Prostate gland (tissue), 2 donors: ENCODE measurements around the gene ERN1. TPM values are rescaled to one million over a fixed set of nuclear protein-coding genes. Genes with fewer than 3 reads are reported as not detected.

ENCODE experiments used
- DNase-seq: peaks from one replicate; pipeline ENCODE4 v3.0.0-alpha.2; 2019; ENCODE audit warnings: low spot score
- H3K27ac ChIP-seq, 2 donors: fragments of 200-600 bp; sonication (generic); 2 replicates each; pipeline ENCODE4 v1.5.1; 2017 to 2019
- H3K27me3 ChIP-seq: fragments of 200-600 bp; sonication (generic); replicated peaks from 2 replicates; pipeline ENCODE4 v1.5.1; 2019; ENCODE audit not compliant: insufficient read depth
- H3K36me3 ChIP-seq, 2 donors: fragments of 200-600 bp; sonication (generic); 1 replicate in 1 of 2; 2 replicates in 1 of 2; pipeline versions ENCODE4 v1.5.1 to v1.8.1; 2017 to 2019
- H3K4me1 ChIP-seq: fragments of 200-600 bp; sonication (generic); replicated peaks from 2 replicates; pipeline ENCODE4 v1.5.1; 2019
- H3K4me3 ChIP-seq, 2 donors: fragments of 200-600 bp; sonication (generic); 2 replicates each; pipeline ENCODE4 v1.5.1; 2017 to 2019
- H3K9me3 ChIP-seq: fragments of 200-600 bp; sonication (generic); 2 replicates; pipeline ENCODE4 v1.5.1; 2017
- POLR2A ChIP-seq: fragments of 450-650 bp; IDR thresholded peaks from one replicate; pipeline ENCODE4 v1.6.1; 2016; ENCODE audit warnings: antibody characterized with exemption, mild to moderate bottlenecking
- POLR2AphosphoS5 ChIP-seq: sonication (generic); formaldehyde crosslinking; IDR thresholded peaks from one replicate; pipeline ENCODE4 v1.6.1; 2017; ENCODE audit warnings: antibody characterized with exemption
- WGBS: methylation state at CpG from one replicate; pipeline ENCODE4 v1.1.5; 2018; 5-methylcytosine and 5-hydroxymethylcytosine counted together
- intact Hi-C: fragments of 100-400 bp; cut with DNase I; formaldehyde crosslinking; loops from one replicate; pipeline ENCODE4 v1.14.2; 2022
- total RNA-seq, 2 donors: library from RNA; depleted of rRNA; stranded (reverse); fragments of >200 nt; gene quantifications; one replicate each; pipeline ENCODE4 v1.1.0, GENCODE V29; 2016
- TF ChIP-seq, protein P1 (sequence below), 4 experiments: fragments of 200-600 bp in 2 of 4; fragments of 450-650 bp in 2 of 4; sonication (generic) in 2 of 4; IDR thresholded peaks; 1 replicate in 3 of 4; 2 replicates in 1 of 4; pipeline ENCODE4 v1.5.1; 2016 to 2019; ENCODE audit warnings: antibody characterized with exemption in 4 of 4, mild to moderate bottlenecking in 2 of 4, moderate library complexity in 2 of 4

The ERN1 gene
- total RNA-seq, 2 donors from 2014 or later: 14.4 to 21.4 TPM

DNA sequence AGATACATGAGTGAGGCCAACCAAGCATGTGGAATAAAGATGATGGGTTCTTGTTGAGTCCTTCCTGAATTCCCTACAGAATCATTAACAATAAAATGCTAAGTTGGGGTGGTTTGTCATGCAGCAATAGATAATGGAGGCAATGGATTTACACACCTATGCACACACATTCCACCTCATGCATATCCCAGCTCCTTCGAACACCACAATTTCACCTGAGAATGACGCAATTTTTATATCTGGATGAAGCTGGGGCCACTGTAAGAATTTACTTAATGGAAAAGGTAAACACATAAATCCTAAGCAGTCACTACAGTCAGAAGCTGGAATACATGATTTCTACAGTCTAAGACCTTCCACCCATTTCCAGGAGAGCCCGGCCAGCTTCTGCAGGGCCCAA is 59.7 kb downstream of the ERN1 start:
- 94% methylated on average over 3 of the region's 3 CpGs for WGBS
- Histone ChIP-seq H3K9me3 (no peaks in the 10 kb centered on the region), H3K36me3 (peaks cover 7 to 12% of the 10 kb centered on the region in 2 donors), H3K4me3 (no peak overlapping the region), H3K4me1 (peaks cover 3% of the 10 kb centered on the region), H3K27me3 (no peaks in the 10 kb centered on the region), H3K27ac (no peak overlapping the region)
- TF ChIP-seq POLR2AphosphoS5: no peak
- TF ChIP-seq, protein P1, sequence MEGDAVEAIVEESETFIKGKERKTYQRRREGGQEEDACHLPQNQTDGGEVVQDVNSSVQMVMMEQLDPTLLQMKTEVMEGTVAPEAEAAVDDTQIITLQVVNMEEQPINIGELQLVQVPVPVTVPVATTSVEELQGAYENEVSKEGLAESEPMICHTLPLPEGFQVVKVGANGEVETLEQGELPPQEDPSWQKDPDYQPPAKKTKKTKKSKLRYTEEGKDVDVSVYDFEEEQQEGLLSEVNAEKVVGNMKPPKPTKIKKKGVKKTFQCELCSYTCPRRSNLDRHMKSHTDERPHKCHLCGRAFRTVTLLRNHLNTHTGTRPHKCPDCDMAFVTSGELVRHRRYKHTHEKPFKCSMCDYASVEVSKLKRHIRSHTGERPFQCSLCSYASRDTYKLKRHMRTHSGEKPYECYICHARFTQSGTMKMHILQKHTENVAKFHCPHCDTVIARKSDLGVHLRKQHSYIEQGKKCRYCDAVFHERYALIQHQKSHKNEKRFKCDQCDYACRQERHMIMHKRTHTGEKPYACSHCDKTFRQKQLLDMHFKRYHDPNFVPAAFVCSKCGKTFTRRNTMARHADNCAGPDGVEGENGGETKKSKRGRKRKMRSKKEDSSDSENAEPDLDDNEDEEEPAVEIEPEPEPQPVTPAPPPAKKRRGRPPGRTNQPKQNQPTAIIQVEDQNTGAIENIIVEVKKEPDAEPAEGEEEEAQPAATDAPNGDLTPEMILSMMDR (IDR thresholded peaks at IDR 0.05): no peak
- no peak for TF ChIP-seq POLR2A
- intact Hi-C loops: no loop called here
- DNase-seq: no peak

DNA sequence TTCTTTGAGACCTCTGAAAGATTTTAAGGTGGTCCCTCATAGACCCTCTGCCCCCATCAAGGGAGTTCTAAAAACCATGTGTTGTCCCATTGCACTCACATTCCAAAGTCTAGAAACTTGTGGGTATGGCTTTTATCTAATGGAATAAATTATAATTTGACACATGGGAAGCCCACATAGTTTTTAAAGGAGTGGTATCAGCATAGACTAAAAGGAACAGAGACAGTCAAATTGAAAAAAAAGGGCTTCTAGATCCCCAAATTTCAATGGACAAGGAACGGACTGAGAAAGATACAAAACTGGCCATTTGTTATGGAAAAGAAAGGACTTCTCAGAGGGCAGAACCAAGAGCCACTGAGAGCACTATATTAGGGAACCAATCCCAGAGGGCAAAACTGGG is 60.8 kb downstream of the ERN1 start:
- H3K36me3 ChIP-seq: peaks cover 7 to 12% of the 10 kb centered on the region in 2 donors
- intact Hi-C loops: no loop called here
- H3K27ac ChIP-seq: no peak overlapping the region
- no peak for DNase-seq
- H3K4me1 ChIP-seq: peaks cover 6% of the 10 kb centered on the region
- H3K9me3 ChIP-seq: no peaks in the 10 kb centered on the region
- H3K27me3 ChIP-seq: no peaks in the 10 kb centered on the region
- TF ChIP-seq POLR2A (no peak), POLR2AphosphoS5 (no peak)
- TF ChIP-seq, protein P1 (IDR thresholded peaks at IDR 0.05): no peak
- WGBS: 100% methylated on average over 1 of the region's 1 CpG
- H3K4me3 ChIP-seq: no peak overlapping the region

DNA sequence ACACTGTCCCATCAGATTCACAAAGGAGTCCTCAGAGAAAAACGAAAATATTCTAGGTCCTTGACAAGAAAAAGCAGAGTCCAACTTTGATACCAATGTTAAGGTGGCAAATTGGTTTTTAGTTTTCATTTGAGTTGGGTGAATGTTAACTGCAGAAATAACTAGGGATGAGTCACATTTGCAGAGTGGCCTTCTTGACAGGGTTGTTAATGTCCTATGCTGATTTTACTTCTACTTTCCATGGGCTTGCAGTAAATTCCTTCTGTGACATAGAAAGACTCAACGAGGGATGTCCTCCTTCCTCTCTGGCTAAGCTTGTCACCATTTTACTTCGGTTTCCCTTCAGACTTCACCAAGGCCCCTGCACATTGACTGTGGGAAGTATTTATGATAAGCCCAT is 62.3 kb downstream of the ERN1 start:
- no peak overlapping the region for H3K4me3 ChIP-seq
- peaks cover 7 to 12% of the 10 kb centered on the region in 2 donors for H3K36me3 ChIP-seq
- H3K4me1 ChIP-seq: peaks cover 7% of the 10 kb centered on the region
- intact Hi-C loops: no loop called here
- no peaks in the 10 kb centered on the region for H3K9me3 ChIP-seq
- no peak overlapping the region for H3K27ac ChIP-seq
- DNase-seq: no peak
- TF ChIP-seq, protein P1 (IDR thresholded peaks at IDR 0.05): no peak
- TF ChIP-seq POLR2A (no peak), POLR2AphosphoS5 (no peak)
- WGBS: 80% methylated on average over 3 of the region's 3 CpGs
- no peaks in the 10 kb centered on the region for H3K27me3 ChIP-seq

DNA sequence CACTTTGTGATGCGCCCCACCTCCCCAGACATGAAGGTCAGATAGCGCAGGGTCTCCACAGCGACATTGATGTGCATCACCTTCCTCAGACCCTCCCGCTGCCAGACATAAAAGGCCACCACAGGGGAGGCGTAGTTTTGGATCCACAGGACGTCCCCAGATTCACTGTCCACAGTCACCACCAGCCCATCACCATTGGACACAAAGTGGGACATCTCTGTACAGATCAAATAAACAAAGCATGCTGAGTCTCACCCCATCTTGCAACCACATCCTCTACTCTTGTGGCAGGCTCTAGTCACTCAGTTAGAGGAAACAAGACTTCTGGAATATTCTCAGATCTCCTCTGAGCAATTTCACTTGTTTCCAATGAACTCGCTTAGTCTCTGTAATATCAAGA is 63.2 kb downstream of the ERN1 start:
- H3K4me1 ChIP-seq: peaks cover 7% of the 10 kb centered on the region
- H3K36me3 ChIP-seq: peaks cover 7 to 12% of the 10 kb centered on the region in 2 donors
- no peak overlapping the region for H3K27ac ChIP-seq
- H3K9me3 ChIP-seq: no peaks in the 10 kb centered on the region
- no peak overlapping the region for H3K4me3 ChIP-seq
- no peaks in the 10 kb centered on the region for H3K27me3 ChIP-seq
- intact Hi-C loops: no loop called here
- DNase-seq: no peak
- no peak for TF ChIP-seq POLR2AphosphoS5
- no peak for TF ChIP-seq POLR2A
- TF ChIP-seq, protein P1 (IDR thresholded peaks at IDR 0.05): no peak
- WGBS: 90% methylated on average over 7 of the region's 7 CpGs

DNA sequence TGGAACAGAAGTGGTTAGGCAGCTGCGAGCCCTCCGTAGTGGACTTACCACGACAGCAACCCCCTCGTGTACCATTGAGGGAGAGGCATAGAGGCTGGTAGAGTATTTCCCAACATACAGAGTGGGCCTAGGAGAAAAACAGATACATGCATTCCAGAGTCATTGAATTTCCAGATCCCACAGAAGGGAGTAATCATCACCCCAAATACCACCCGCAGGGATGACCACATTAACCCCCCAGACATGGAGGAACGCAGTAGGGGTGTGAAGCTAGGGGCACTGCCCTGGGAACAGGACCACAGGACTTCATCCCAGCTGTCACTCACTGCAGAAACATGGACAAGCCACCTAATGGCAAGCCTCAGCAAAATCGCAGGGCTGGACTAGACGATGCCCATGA is 64.8 kb downstream of the ERN1 start:
- Histone ChIP-seq H3K27ac (no peak overlapping the region), H3K4me1 (peaks cover 7% of the 10 kb centered on the region), H3K9me3 (no peaks in the 10 kb centered on the region), H3K36me3 (peaks cover 0 to 4% of the 10 kb centered on the region in 2 donors), H3K27me3 (no peaks in the 10 kb centered on the region), H3K4me3 (no peak overlapping the region)
- intact Hi-C loops: no loop called here
- no peak for DNase-seq
- TF ChIP-seq, protein P1 (IDR thresholded peaks at IDR 0.05): no peak
- TF ChIP-seq POLR2A (no peak), POLR2AphosphoS5 (no peak)
- 93% methylated on average over 8 of the region's 8 CpGs for WGBS
